ENCODE results near the gene R3HDM2.
"Not testable (repeated sequence)": the region's sequence is repeated elsewhere in the genome, so short reads cannot be mapped to it uniquely, and the experiment has no call there.

R3HDM2 gene

DNA sequence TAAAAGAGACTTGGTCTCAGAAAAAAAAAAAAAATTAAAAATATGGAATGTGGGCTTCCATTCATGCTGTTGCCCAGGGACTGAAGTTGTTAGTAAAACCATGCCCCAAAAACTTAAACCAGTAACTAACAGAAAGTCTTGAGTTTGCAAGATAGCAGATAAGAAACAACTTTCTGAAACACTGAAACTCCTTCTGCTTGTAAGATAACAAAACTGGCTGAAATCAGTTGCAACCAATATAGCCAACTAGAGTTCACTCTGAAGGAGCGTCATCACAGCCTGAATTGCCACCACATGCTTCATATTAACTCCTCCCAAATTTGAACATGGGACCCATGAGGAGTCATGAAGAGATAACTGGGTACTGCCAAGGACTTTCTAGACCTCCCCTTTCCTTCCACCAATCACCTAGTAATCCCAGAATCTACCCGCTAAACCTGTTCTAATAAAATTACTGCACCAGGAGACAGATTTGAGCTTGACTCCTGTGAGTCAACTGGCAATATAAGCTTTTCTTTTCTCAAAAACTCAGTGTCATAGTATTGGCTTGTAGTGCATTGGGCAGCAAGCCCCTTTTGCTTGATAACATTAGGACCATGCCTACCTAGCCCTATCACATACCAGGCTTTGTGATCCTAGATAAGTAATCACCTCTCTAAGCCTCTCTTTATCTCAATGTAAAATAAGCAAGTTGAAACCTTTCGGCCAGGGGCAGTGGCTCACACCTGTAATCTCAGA lies 53.6 kb downstream of the R3HDM2 start:
- no peak for DNase-seq (ENCODE audit: low read depth, low spot score)

DNA sequence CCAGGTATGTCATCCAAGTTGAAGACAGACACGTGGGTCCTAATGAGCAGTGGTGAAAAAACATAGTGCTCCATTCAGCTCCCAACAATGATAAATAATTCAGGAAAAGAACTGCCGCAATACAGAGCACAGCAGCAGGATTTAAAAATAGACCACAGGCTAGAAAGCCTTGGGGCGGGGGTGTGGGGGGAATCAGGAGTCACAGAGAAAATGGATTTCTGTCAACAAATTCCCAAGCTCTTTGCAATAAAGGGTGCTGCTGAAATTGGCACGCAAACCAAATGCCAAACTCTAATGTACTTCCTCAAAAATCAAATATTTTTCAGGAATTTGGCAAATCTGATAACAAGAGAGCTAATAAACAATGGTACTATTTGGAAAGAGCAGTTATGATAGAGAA lies 58.6 kb downstream of the R3HDM2 start:
- no peak for DNase-seq (ENCODE audit: low read depth, low spot score)

DNA sequence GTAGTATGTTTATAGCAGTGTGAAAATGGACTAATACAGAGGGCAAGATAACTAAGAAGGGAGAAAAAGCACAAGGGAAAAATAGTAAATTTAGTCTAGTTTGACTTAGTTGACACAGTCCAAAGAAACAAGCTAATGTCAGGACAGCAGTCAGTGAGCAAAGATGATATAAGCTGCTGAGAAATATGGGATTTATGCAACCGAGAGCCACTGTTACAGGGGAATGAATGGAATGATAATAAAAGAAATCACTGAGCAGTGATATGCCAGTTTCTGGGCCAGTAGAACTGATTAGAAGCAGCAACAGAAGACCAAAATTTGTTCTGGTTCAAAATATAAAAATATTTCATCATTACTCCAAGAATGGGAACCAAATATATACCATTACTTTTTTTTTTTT lies 60.1 kb downstream of the R3HDM2 start:
- DNase-seq (ENCODE audit: low read depth, low spot score): no peak

DNA sequence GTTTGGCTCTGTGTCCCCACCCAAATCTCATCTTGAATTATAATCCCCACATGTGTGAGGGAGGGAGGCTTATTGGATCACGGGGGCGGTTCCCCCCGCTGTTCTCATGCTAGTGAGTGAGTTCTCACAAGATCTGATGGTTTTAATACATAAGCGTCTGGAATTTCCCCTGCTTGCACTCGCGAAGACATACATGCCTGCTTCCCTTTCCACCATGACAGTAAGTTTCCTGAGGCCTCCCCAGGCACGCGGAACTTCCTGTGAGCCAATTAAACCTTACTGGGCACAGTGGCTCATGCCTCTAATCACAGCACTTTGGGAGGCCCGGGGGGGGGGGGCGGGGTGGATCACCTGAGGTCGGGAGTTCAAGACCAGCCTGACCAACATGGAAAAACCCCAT lies 60.8 kb downstream of the R3HDM2 start:
- DNase-seq (ENCODE audit: low read depth, low spot score): no peak

DNA sequence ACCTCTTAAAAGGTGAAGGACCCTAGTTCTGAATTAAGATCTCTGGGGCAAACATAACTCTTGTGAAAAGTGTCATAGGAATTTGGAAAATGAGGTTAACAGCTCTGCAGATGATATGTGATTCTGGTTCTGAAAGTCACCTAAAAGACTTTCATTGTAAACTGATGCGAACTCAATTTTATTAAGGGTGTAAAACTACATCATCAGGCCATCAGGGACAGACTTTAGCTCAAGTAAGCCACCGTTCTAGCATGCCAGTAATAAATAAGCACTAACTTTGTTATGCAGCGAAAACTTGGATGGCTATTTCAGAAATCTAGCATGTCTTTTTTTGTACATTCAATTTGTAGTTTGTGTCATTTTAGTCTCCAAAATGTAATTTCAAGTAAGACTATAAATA lies 61.6 kb downstream of the R3HDM2 start:
- no peak for DNase-seq (ENCODE audit: low read depth, low spot score)

DNA sequence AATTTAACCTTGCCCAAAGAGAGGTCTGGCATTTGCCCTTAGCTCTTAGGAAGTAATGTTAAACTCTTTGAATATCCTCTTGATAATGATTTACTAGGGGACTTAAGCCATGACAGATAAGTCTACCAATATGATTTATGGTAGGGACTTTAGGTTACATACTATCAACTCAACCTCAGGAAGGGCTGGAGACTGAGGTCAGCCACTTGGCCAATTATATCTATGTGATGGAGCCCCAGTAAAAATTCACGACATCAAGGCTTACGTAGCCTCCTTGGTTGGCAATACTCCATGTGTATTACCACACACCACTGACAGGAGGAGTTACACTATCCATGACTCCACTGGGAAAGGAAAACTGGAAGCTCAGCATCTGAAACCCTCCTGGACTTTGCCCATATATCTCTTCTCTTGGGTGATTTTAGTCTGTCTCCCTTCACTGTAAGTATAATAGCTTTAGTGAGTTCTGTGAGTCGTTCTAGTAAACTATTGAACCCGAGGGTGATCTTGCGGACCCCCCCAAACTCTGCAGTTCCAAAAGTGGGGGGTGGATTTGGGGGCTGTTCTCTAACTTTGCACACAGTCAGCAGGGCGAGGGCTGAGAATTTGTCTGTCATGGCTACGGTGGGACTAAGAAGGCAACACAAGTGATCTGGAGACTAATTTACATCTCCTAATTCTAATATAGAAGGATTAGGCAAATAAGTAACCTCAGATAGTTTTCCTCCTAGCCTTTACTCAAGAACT lies 62.3 kb downstream of the R3HDM2 start:
- no peak for DNase-seq (ENCODE audit: low read depth, low spot score)

DNA sequence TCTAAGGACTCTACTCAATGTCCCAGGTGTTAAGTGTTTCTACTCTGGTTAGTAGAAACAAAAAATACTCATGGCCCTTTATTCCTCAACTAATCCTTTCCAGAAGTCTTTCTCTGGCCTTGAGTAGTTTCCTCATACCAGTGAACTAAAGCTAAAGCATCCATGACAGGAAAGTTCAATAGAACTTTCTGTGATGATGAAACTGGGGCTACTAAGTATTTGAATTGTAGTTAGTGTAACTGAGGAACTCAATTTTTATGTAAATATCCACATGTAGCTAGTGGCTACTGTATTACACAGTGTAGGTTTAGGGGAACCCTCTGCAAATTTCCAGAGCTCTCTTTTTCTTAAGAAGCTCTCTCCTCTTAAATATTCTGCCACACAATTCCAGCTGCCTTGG lies 63.7 kb downstream of the R3HDM2 start:
- no peak for DNase-seq (ENCODE audit: low read depth, low spot score)

DNA sequence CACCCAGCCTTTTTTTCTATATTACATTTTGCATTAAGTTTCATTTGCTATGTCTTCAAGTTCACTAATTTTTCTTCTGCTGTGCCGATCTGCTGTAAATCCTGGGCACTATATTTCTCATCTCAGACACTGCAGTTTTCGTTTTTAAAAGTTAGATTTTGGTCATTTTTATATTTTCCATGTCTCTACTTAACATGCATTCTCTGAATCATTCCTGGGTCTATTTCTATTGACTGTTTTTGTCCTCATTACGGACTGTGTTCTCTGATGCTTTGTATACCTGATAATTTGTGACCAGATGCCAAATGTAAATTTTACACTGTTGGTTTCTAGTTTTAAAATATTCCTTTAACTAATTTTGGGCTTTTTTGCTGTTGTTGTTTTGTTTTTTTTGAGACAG lies 64.5 kb downstream of the R3HDM2 start:
- no peak for DNase-seq (ENCODE audit: low read depth, low spot score)

DNA sequence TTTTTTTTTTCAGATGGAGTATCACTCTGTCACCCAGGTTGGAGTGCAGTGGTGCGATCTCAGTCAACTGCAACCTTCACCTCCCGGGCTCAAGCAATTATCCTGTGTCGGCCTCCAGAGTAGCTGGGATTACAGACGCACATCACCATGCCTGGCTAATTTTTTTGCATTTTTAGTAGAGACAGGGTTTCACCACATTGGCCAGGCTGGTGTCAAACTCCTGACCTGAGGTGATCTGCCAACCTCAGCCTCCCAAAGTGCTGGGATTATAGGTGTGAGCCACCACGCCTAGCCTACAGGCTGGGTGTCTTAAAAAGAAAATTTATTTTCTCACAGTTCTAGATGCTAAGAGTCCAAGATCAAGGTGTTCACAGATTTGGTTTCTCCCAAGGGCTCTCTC lies 66.7 kb downstream of the R3HDM2 start:
- not testable (repeated sequence) for DNase-seq (ENCODE audit: low read depth, low spot score)

DNA sequence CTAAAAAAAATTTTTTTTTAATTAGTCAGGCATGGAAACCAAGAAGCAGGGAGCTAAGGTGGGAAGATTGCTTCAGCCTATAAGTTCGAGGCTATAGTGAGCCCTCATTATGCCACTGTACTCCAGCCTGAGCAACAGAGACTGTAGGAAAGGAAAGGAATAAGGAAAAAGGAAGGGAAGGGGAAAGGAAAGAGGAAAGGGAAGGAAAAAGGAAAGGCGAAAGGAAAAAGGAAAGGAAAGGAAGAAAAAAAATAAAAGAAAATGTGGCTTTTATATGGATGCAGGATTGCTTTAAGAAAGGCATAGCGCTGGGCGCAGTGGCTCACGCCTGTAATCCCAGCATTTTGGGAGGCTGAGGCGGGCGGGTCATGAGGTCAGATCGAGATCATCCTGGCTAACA lies 70.4 kb downstream of the R3HDM2 start:
- no peak for DNase-seq (ENCODE audit: low read depth, low spot score)

DNA sequence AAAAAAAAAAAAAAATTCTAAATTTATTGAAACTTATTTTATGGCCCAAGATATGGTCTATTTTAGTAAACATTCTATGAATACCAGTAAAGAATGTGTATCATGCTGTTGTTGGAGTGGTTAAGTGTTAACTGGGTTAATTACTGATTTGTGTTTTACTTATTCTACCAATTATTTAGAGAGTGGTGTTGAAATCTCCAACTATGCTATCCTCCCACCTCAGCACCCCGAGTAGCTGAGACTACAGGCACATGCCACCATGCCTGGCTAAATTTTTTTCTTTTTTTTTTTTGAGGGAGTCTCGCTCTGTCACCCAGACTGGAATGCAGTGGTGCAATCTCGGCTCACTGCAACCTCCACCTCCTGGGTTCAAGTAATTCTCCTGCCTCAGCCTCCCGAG lies 72.2 kb downstream of the R3HDM2 start:
- no peak for DNase-seq (ENCODE audit: low read depth, low spot score)

DNA sequence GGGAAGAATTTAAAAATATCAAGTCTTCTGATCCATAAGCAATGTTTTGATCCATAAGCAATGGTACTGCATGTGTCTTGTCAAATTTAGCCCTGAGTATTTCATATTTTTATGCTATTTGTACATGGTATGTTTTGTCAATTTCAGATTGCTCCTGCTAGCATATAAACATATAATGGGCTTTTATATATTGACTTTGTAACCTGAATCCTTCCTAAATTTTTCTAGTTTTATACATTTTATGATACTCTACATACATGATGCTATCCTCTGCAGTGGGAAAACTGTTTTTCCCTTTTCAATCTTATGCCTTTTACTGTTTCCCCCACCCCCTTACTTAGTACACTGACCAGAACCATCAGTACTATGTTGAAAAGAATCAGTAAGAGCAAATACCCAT lies 75.1 kb downstream of the R3HDM2 start:
- DNase-seq (ENCODE audit: low read depth, low spot score): no peak

DNA sequence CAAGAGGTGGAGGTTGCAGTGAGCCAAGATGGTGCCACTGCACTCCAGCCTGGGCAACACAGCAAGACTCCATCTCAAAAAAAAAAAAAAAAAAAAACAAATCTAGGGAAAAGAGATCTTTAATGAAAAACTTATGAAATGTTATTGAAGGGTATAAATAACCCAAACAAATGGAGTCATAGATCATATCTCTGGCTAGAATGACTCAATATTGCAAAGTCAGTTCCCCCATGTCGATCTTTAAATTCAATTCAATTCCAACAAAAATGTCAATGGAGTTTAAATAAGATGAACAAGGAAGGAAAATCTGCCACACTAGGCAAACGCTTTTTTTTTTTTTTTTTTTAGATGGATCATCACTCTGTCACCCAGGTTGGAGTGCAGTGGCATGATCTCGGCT lies 78.7 kb downstream of the R3HDM2 start:
- no peak for DNase-seq (ENCODE audit: low read depth, low spot score)

DNA sequence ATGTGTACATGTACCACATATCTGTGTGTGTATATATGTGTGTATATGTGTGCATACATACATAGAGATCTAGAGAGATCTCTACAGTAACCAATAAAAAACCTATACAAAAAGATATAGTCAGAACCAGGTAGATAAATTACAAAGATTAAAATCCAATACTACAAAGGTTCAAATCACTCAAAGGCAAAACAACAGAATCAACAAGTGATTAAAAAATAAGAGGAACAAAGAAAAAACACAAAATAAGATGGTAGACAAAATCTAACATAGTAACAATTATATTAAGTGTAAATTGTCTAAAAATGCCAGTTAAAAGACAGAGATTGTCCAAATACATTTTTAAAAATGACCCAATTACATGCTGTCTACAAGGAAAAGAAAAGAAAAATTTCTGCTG lies 83.6 kb downstream of the R3HDM2 start:
- no peak for DNase-seq (ENCODE audit: low read depth, low spot score)

DNA sequence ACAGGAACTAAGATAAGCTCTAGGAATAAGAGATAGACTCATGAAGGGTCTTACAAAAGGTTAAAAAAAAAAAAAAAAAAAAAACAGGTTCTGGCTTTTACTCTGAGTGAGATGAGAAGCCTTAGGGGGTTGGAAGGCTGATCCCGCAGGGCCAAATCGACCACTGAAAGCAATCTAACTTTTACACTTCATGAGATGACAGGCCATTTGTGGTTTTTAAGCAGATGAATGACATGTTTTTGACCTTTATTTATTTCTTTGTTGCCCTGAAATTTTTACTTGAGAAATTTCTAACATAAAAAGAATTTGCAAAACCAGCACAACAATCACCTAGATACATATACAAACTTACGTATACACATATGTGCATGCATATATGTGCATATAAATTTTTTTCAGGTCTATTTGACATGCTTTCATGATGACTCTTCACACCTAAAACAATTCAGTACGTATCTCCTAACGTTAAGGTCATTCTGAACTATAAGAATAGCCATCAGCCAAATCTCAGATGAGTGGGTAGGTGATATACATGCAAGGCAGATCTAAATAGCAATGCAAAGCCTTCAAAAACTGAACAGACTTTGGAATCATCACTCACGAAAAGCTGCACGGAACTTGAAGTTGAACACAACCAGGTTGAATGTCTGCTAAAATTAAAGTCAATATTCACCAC lies 87.0 kb downstream of the R3HDM2 start:
- DNase-seq (ENCODE audit: low read depth, low spot score): no peak

DNA sequence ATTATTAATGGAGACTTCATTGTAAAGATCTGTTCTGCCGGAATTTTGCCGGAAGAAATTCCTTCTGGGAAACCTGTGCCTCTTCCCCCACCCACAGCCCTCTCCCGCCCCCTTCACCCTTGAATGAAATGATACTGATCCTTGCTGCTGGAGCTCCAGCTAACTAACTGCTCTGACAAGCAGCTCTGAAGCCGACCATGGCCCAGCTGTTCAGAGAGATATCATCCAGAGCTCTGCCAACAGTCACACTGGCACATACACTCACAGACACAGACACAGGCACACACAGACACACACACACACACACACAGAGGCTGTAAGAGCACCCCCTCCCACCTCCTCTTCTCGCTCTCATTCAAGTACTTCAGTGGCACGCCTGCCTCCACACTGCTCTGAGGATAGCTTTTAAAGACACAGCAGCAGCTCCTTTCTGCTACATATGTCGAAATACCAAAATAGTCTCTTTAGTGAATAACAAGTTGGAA lies 88.6 kb downstream of the R3HDM2 start:
- no peak for DNase-seq (ENCODE audit: low read depth, low spot score)

DNA sequence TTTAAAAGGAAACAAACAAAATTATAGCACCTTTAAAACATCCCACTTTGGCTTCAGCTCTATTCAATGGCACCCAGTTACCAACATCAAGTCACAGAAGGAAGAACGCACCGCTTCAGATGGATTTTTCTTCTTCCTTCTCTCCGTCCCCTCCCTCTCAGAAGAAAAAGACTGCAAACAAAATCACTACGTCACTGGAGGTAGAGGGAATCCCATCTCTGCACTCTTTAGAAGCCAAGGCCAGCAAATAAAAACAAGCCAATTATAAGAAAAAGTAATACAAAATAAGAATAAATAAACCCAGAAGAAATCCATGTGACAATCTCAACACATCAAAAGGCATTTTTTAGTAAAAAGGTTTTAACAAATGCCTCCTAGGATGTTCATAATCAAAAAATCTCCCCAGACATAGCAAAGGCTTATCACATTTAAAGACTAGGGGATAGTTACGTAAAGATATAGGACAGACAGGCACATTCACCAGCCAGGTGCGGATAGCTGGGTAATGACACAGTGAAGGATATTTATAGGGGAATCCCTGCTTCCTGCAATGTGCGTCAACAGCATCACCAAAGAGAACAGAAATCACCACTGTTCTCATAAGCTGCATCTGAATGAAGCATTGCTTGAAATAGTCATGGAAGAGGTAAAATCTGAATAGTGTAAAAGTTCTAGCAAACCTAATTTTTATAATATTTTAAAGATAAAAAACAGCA lies 89.4 kb downstream of the R3HDM2 start:
- DNase-seq (ENCODE audit: low read depth, low spot score): no peak

DNA sequence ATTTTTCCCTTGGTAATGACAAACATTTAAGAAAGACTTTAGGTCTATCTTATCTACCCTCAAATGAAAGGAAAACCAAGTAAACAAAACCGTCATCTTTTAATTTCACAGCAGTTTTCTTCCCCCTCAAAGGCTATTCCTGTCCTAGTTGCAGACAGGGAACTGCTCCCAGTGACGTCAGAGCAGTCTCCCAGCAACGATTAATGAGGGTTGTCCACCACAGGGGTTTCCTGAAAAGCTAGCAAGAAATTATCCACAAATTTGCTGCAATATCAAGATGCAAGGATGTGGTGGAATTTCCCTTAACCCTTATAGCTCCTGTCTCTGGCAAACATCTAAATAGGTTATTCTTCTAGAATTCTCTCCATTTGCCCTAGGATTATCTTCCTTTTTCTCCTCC lies 90.7 kb downstream of the R3HDM2 start:
- DNase-seq (ENCODE audit: low read depth, low spot score): no peak

DNA sequence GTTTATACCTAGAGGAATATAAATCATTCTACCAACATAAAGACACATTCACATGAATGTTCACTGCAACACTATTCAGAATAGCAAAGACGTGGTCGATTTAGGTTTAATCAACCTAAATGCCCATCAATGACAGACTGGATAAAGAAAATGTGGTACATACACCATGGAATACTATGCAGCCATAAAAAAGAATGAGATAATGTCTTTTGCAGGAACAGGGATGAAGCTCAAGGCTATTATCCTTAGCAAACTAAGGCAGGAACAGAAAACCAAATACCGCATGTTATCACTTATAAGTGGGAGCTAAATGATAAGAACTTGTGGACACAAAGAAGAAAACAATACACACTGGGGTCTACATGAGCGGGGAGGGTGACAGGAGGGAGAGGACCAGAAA lies 94.5 kb downstream of the R3HDM2 start:
- DNase-seq (ENCODE audit: low read depth, low spot score): not testable (repeated sequence)

DNA sequence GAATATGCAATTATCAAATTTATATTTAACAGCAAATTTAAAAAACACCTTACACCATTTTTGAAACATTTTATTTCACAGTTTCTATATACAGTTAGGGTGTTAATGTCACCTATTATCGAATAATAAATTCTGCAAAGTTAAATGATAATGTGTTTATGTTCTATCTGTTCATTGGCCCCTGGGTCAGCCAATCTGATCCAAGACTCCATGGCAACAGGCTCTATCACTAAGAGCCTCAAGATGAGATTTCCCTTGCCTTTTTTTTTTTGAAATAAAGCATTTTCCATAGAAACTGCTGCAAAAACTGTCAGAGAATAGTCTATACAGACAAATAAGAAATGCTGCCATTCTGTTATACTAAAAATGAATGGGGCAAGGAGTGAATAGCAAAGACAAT lies 96.6 kb downstream of the R3HDM2 start:
- no peak for DNase-seq (ENCODE audit: low read depth, low spot score)

DNA sequence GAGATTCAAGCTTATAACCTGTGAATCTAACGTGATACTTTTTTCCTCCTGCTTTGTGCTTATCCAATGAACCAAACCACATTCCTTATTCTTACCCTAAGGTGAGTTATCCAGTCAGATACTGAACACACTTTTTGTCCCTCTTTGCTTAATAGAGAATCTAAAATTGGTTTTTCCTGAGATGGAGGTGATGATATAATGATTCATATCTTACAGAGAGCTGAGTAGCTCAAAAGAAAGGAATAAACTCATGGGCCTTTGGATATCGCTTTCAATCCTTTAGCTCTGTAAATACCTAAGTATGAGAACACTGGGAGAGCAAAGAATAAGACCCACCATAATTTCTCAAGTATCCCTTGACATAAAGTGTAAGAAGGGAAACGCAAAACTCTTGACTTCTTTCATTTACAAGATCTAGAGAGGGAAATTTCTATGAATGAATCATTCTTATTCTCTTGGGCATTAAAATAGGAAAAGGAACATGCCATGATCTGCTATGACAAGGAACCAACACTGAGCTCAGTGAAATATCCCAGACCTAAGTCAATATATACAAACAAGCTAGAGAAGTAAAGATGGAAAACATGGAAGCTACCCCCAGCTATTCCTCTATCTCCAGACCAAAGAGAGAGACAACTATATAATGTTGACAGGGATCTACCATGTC lies 98.1 kb downstream of the R3HDM2 start:
- DNase-seq (ENCODE audit: low read depth, low spot score): no peak

DNA sequence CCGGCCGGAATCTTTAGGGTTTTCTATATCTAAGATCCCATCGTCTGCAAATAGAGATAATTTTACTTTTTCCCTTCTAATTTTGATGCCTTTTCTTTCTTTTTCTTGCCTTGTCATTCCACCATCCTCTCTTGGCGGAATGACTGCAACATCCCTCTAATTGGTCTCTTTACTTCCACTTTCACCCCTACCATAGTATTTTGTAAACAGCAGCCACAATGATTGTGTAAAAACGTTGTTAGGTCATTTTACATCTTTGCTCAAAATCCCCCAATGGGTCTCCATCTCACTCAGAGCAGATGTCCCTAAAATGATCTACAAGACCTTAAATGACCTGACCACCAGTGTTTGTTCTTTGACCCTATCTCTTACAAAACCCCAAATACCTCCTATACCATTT lies 99.9 kb downstream of the R3HDM2 start:
- no peak for DNase-seq (ENCODE audit: low read depth, low spot score)
